ENCODE data around the gene USP32.
"Not testable (repeated sequence)": the region's sequence is repeated elsewhere in the genome, so short reads cannot be mapped to it uniquely, and the experiment has no call there.

The USP32 gene

DNA sequence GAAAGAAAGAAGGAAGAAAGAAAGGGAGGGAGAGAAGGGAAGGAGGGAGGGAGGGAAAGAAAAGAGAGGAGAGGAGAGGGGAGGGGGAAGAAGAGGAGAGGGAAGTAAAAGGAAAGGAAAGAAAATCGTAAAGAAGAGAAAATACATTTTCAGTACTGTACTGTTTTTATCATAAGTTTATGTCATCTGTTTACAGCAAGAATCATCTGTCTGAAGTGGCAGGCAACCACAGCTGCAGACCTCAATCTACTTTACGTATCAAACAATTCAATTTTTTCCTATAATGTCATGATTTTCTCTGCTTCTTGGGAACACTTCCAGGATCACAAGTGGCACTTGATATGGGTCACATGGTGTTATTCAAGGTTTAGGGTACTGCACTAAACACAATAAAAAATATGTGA, 58.3 kb downstream of the USP32 start:
- DNase-seq (ENCODE audit: extremely low spot score) = no peak
- TF ChIP-seq CTCF (IDR thresholded peaks at IDR 0.05; ENCODE audit: control extremely low read depth, extremely low read depth, low read depth, missing control alignments) = no peak
- CTCF ChIA-PET = no interaction called here
- POLR2A ChIA-PET = no interaction called here

DNA sequence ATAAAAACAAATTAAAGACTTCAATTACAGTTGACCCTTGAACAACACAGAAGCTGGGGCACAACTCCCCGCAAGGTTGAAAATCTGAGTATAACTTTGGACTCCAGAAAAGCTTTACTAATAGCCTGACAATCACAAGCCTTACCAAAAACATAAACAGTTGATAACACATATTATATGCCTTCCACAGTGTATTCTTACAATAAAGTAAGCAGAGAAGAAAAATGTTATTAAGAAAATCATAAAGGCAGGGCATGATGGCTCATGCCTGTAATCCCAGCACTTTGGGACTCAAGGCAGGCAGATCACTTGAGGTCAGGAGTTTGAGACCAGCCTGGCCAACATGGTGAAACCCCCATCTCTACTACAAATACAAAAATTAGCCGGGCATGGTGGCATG, 58.9 kb downstream of the USP32 start:
- CTCF ChIA-PET = not testable (repeated sequence)

GRCh38 chr17:60332574-60332973, 59.4 kb downstream of the USP32 start:
- TF ChIP-seq CTCF (IDR thresholded peaks at IDR 0.05; ENCODE audit: control extremely low read depth, extremely low read depth, low read depth, missing control alignments) = no peak
- ChIA-PET CTCF (no interaction called here), POLR2A (no interaction called here)
- DNase-seq (ENCODE audit: extremely low spot score) = no peak

More for the DNA sequence above, 58.9 kb downstream of the USP32 start:
- POLR2A ChIA-PET; DNase-seq (ENCODE audit: extremely low spot score): not testable (repeated sequence)

DNA sequence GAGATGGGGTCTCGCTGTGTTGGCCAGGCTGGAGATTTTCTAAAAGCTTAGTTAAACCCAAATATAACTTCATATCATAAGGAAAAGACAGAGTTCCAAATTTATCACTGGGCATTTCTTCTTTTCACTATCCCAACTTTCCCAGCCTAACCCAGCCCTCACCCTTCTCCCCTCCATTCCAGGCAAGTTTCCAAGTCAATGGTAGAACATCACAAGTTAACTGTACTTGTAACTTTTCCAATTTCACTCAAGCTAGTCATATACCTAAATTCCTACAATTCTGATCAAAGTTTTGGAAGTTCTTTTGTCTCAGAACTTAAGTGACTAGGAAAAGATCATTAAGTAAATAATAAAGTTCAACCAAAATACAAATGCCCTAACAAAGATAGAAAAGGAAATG, 61.2 kb downstream of the USP32 start:
- TF ChIP-seq CTCF (IDR thresholded peaks at IDR 0.05; ENCODE audit: control extremely low read depth, extremely low read depth, low read depth, missing control alignments) = no peak
- no peak for DNase-seq (ENCODE audit: extremely low spot score)
- ChIA-PET CTCF (interaction anchor here (1.0 to 1.2 kb wide), 3 partner anchors 14 to 187 kb away, joined by 3 read pairs; no protein-coding TSS in a partner anchor), POLR2A (no interaction called here)

- DNase-seq (ENCODE audit: extremely low spot score) = no peak
- no peak for TF ChIP-seq CTCF (IDR thresholded peaks at IDR 0.05; ENCODE audit: control extremely low read depth, extremely low read depth, low read depth, missing control alignments)
- ChIA-PET POLR2A (no interaction called here), CTCF (interaction anchor here (0.8 to 2.1 kb wide), 6 partner anchors 8 to 93 kb away, joined by 3 to 5 read pairs (median 3); partner anchors contain the start of gene CHCT1)
Observed at GRCh38 chr17:60328679-60329078, 63.3 kb downstream of the USP32 start.

DNA sequence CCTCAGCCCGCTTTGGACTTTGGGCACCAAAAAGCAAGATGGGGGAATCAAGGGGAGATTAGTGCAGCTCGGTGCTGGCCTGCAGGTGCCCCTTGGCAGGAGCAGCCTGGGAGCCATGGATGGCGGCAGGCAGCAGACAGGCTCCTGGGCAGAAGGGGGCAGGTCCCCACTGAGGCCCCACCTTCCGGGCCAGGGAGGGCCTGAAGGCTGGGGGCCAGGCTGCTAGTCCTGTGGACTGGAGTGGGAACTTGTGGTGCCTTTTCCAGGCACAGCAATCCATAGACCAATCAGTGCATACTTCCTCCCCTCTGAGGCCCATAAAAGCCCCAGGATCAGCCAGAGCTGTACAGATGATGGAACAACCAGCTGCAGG, 64.0 kb downstream of the USP32 start:
- no peak for DNase-seq (ENCODE audit: extremely low spot score)
- CTCF ChIA-PET = interaction anchor here (0.8 to 2.1 kb wide), 7 partner anchors 9 to 94 kb away, joined by 3 to 5 read pairs (median 3); partner anchors contain the start of gene CHCT1
- TF ChIP-seq CTCF (IDR thresholded peaks at IDR 0.05; ENCODE audit: control extremely low read depth, extremely low read depth, low read depth, missing control alignments) = no peak
- POLR2A ChIA-PET = no interaction called here

- TF ChIP-seq CTCF (IDR thresholded peaks at IDR 0.05; ENCODE audit: control extremely low read depth, extremely low read depth, low read depth, missing control alignments) = no peak
- CTCF ChIA-PET = interaction anchor here (0.9 to 2.1 kb wide), 4 partner anchors 10 to 44 kb away, joined by 3 to 4 read pairs (median 4); no protein-coding TSS in a partner anchor
- POLR2A ChIA-PET = no interaction called here
- DNase-seq (ENCODE audit: extremely low spot score) = no peak
Observed at GRCh38 chr17:60327134-60327900, 64.6 kb downstream of the USP32 start.
